Keratinocyte (primary cell): Measurements from ENCODE around the gene NHERF2. TPM values are rescaled to one million over a fixed set of nuclear protein-coding genes. Genes with fewer than 3 reads are reported as not detected.

Experiments
- DNase-seq: peaks from one replicate; pipeline ENCODE4 v3.0.0-alpha.2; 2011; ENCODE audit warnings: low read depth, missing footprints, low spot score
- FAIRE-seq: peaks from 2 replicates; lab custom pipeline; 2011; peaks lifted over from hg19 to GRCh38; lab: Jason Lieb, UNC
- H2AFZ ChIP-seq: 2 replicates; pipeline ENCODE4 v1.6.0; 2012; ENCODE audit warnings: low read length, control low read depth, inconsistent platforms; ENCODE audit not compliant: control insufficient read depth
- H3K27ac ChIP-seq: 2 replicates; pipeline ENCODE4 v1.5.1; 2011; ENCODE audit warnings: low read length; ENCODE audit not compliant: control insufficient read depth, insufficient read depth
- H3K27me3 ChIP-seq: 3 replicates; pipeline ENCODE4 v1.6.0; 2011; ENCODE audit warnings: low read length; ENCODE audit not compliant: control insufficient read depth, insufficient read depth; ENCODE audit errors: extremely low read depth
- H3K36me3 ChIP-seq, 2 experiments: 2 replicates in 1 of 2; 3 replicates in 1 of 2; pipeline ENCODE4 v1.5.1; 2011; ENCODE audit warnings: low read length in 2 of 2, mild to moderate bottlenecking in 1 of 2; ENCODE audit not compliant: control insufficient read depth in 2 of 2, insufficient read depth in 2 of 2; ENCODE audit errors: extremely low read depth in 1 of 2
- H3K4me1 ChIP-seq: 3 replicates; pipeline ENCODE4 v1.5.1; 2011; ENCODE audit warnings: low read length; ENCODE audit not compliant: control insufficient read depth, insufficient read depth; ENCODE audit errors: extremely low read depth
- H3K4me2 ChIP-seq: 3 replicates; pipeline ENCODE4 v1.6.0; 2011; ENCODE audit warnings: low read depth, low read length; ENCODE audit not compliant: control insufficient read depth, insufficient read depth; ENCODE audit errors: extremely low read depth
- H3K4me3 ChIP-seq, 3 experiments: fragments of 200-600 bp in 1 of 3; sonication (generic) in 1 of 3; 2 replicates in 2 of 3; 3 replicates in 1 of 3; pipeline ENCODE4 v1.5.1; 2011 to 2016; ENCODE audit warnings: low read length in 3 of 3, mild to moderate bottlenecking in 3 of 3, control low read depth in 2 of 3, inconsistent platforms in 1 of 3, low read depth in 1 of 3, mixed read lengths in 1 of 3, mixed run types in 1 of 3, moderate library complexity in 1 of 3; ENCODE audit not compliant: control insufficient read depth in 2 of 3, insufficient read depth in 2 of 3; ENCODE audit errors: extremely low read depth in 1 of 3
- H3K79me2 ChIP-seq: 2 replicates; pipeline ENCODE4 v1.6.0; 2012; ENCODE audit warnings: low read length; ENCODE audit not compliant: control insufficient read depth, insufficient read depth
- H3K9ac ChIP-seq: 3 replicates; pipeline ENCODE4 v1.6.0; 2011; ENCODE audit warnings: low read length; ENCODE audit not compliant: control insufficient read depth, insufficient read depth; ENCODE audit errors: extremely low read depth
- H3K9me1 ChIP-seq: 3 replicates; pipeline ENCODE4 v1.6.0; 2011; ENCODE audit warnings: low read length; ENCODE audit not compliant: control insufficient read depth, insufficient read depth; ENCODE audit errors: extremely low read depth
- H3K9me3 ChIP-seq: 2 replicates; pipeline ENCODE4 v1.5.1; 2012; ENCODE audit warnings: low read depth, low read length; ENCODE audit not compliant: control insufficient read depth
- H4K20me1 ChIP-seq: 3 replicates; pipeline ENCODE4 v1.6.0; 2011; ENCODE audit warnings: low read length; ENCODE audit not compliant: control insufficient read depth, insufficient read depth; ENCODE audit errors: extremely low read depth
- CTCF ChIP-seq, 3 experiments: IDR thresholded peaks in 1 of 3; conservative IDR thresholded peaks in 1 of 3; optimal IDR thresholded peaks in 1 of 3; 2 replicates in 2 of 3; 3 replicates in 1 of 3; pipeline versions ENCODE3 to v1.5.1; 2011; ENCODE audit warnings: low read length in 3 of 3, mild to moderate bottlenecking in 3 of 3, moderate library complexity in 2 of 3, control low read depth in 1 of 3, inconsistent platforms in 1 of 3; ENCODE audit not compliant: insufficient read depth in 2 of 3; ENCODE audit errors: extremely low read depth in 1 of 3
- EZH2 ChIP-seq: IDR thresholded peaks from one replicate; pipeline ENCODE4 v1.6.1; 2012; ENCODE audit warnings: inconsistent platforms, mild to moderate bottlenecking, low read length, moderate library complexity
- dilution Hi-C: fragments of 300-500 bp; cut with MboI; formaldehyde crosslinking; loops from one replicate; pipeline ENCODE4 v1.7.0; 2020; ENCODE audit warnings: low sequenced_read_pairs; ENCODE audit not compliant: extremely low pct_ligation_motif_present
- polyA plus RNA-seq, 5 experiments: library from polyadenylated mRNA; depleted of rRNA in 3 of 5; stranded (reverse) in 3 of 5; stranded (forward) in 1 of 5; unstranded in 1 of 5; fragments of >200 nt; gene quantifications; 1 replicate in 1 of 5; 2 replicates in 3 of 5; 3 replicates in 1 of 5; pipeline versions ENCODE4 v1.2.1 to v1.2.3, GENCODE V29; 2011 to 2012; ENCODE audit warnings: missing spikeins in 2 of 5, low read depth in 1 of 5, low replicate concordance in 1 of 5

NHERF2 gene
- polyA plus RNA-seq, 1 donor (not counting 4 experiments of a cell fraction or from before 2014, with no cell fraction given) = 5.9 TPM

DNA sequence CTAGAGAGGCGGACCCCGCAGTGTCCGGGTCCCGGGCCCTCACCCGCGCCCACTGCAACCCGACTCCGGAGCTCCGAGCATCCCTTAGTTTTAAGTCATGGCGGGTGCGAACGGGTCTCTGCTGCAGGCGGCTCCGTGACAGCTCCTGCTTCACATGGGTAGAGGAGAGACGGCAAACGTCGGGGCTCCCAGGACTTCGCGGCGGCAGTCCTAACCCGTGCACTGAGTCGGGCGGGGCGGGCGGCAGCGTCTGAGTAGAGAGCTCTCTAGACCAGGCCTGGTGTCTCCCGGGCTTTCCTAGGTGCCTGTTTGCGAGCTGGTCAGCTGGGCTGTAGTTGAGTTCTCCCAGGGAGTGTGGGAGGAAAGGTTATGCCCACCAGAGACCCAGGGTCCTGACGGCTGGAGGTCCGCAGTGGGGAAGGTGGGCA is 21.4 kb downstream of the NHERF2 start:
- Histone ChIP-seq H3K27me3 (no peaks in the 10 kb centered on the region), H3K4me2 (peak overlapping the region; percentile 98), H2AFZ (peak overlapping the region; percentile 77), H3K9ac (peak overlapping the region; percentile 82), H3K36me3 (peaks cover 4 to 6% of the 10 kb centered on the region in 2 experiments), H3K4me1 (peaks cover 12% of the 10 kb centered on the region), H3K9me3 (no peaks in the 10 kb centered on the region), H4K20me1 (no peaks in the 10 kb centered on the region), H3K9me1 (no peaks in the 10 kb centered on the region), H3K4me3 (peak overlapping the region; percentile 77 to 89 (median 84)), H3K79me2 (peaks cover 12% of the 10 kb centered on the region), H3K27ac (peak overlapping the region; percentile 8)
- dilution Hi-C loops = no loop called here
- DNase-seq (no peak), FAIRE-seq (no peak)
- TF ChIP-seq EZH2 = no peak
- TF ChIP-seq CTCF (optimal IDR thresholded peaks at IDR 0.05 in 1 of 3, IDR thresholded peaks at IDR 0.05 in 1 of 3, conservative IDR thresholded peaks at IDR 0.05 in 1 of 3; ENCODE audit: extremely low read depth in 1 of 3, insufficient read depth in 2 of 3, low read length in 3 of 3) = no peak

DNA sequence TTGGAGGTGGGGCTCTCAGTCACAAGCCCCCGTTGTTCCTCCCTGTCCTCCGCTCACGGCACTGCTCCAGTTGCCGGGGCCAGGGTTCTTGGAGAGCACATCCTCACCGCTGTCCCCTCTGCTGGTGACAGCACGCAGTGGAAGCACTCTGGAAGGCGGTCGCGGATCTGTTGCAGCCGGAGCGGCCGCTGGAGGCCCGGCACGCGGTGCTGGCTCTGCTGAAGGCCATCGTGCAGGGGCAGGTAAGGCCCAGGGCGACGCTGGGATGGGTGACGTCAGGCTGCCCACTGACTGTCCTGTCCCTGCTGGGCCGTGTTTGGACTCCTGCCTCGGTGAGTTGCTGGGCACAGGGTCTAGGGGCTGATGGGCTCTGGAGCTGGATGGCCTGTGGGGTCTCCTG is 26.5 kb downstream of the NHERF2 start:
- no peak overlapping the region for H3K4me2 ChIP-seq
- H3K79me2 ChIP-seq = peaks cover 10% of the 10 kb centered on the region
- H4K20me1 ChIP-seq = no peaks in the 10 kb centered on the region
- H3K9ac ChIP-seq = no peak overlapping the region
- no peaks in the 10 kb centered on the region for H3K9me3 ChIP-seq
- no peak overlapping the region for H2AFZ ChIP-seq
- no peaks in the 10 kb centered on the region for H3K9me1 ChIP-seq
- TF ChIP-seq EZH2 = no peak
- TF ChIP-seq CTCF (optimal IDR thresholded peaks at IDR 0.05 in 1 of 3, IDR thresholded peaks at IDR 0.05 in 1 of 3, conservative IDR thresholded peaks at IDR 0.05 in 1 of 3; ENCODE audit: extremely low read depth in 1 of 3, insufficient read depth in 2 of 3, low read length in 3 of 3) = no peak
- no peak overlapping the region for H3K4me3 ChIP-seq
- DNase-seq (no peak), FAIRE-seq (no peak)
- no peak overlapping the region for H3K27ac ChIP-seq
- no peaks in the 10 kb centered on the region for H3K27me3 ChIP-seq
- peaks cover 7% of the 10 kb centered on the region for H3K4me1 ChIP-seq
- dilution Hi-C loops = no loop called here
- peaks cover 8 to 22% of the 10 kb centered on the region in 2 experiments for H3K36me3 ChIP-seq
